GM18868 (cell line): ENCODE data around the gene IQSEC1.

Source experiments
- ATAC-seq: cut with Tn5 transposase; IDR thresholded peaks from one replicate; pipeline ENCODE4 v1.9.1; 2021; ENCODE audit warnings: mild to moderate bottlenecking, moderate library complexity; ENCODE audit not compliant: unreplicated experiment

Gene IQSEC1

GRCh38 chr3:12922306-12922705 is 150.9 kb downstream of the IQSEC1 start:
- ATAC-seq = no peak

DNA sequence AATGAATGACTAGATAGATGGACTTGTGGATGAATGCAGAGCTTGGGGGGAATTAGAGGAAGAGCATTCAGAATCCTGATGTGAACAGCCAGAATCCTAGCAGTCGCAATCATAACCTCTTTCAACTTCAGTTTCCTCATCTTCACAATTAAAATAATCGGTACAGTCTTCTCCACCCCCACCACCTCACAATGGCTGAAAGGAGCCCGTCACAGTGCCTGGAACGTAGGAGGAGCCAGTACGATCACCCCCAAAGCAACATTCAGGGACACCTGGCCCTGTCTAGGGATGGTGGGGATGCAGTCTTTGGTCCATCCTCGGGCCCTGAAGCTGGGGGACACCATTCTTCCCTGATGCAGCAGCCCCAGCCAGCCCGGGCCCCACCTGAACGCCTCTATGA is 151.5 kb downstream of the IQSEC1 start:
- ATAC-seq = no peak

- no peak for ATAC-seq
Measured at GRCh38 chr3:12920967-12921366, 152.3 kb downstream of the IQSEC1 start.

DNA sequence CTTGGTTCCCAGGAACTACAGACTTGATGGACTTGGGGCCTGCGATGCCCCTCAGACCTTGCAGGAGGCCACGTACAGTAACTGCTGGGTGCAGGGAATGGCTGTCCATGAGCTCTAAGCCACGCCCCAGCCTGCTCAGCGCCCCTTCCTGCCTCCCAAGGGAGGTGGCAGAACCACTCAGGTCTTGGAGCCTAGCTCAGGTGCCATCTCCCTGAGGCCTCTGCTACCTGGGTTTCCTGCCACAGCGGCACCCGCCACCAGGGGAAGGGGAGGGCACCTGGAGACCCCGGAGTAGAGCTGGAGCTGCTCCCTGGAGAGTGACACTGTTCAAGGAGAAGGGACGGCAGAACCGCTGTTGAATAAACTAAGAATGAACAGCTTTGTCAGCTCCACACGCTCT is 154.0 kb downstream of the IQSEC1 start:
- ATAC-seq = no peak

- no peak for ATAC-seq
Measured at GRCh38 chr3:12918231-12918630, 155.0 kb downstream of the IQSEC1 start.

DNA sequence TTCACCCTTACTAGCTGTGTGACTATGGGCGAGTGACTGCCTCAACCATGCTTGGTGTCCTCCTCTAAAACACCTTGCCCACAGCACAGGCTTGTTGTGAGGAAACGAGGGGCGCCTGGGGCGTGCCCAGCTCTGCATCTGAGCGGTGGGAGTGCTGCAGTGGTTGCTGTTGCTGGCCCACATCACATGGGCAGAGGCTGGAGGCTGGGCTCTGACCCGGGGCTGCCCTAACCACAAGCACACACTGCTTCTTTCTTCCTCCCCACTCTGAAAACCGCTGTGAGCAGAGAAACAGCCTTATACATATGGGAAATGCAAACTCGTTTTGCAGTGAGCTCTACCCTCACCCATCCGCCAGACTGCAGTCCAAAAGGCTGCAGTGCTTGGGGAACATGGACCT is 157.1 kb downstream of the IQSEC1 start:
- no peak for ATAC-seq

DNA sequence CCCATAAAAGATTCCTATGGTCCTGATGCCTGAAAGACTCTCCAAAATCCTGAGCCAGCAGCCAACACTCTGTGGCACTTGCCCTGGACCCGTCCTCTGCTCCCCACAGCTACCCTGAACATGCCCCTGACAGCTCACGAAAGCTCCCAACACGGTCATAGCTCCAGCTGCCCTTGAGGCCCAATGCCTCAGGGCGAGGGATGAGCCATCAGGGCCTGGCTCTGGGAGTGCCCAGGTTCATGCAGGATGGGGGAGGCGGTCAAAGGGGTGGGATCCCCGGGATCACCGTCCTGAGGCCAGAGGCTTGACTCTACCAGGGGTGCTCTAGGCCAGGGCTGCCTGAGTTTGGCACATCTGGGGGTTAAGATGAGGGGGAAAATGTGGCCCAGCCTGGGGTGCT is 159.1 kb downstream of the IQSEC1 start:
- no peak for ATAC-seq

GRCh38 chr3:12911881-12912415 is 161.3 kb downstream of the IQSEC1 start:
- ATAC-seq = no peak

- no peak for ATAC-seq
Measured at GRCh38 chr3:12910356-12911099, 162.7 kb downstream of the IQSEC1 start.

DNA sequence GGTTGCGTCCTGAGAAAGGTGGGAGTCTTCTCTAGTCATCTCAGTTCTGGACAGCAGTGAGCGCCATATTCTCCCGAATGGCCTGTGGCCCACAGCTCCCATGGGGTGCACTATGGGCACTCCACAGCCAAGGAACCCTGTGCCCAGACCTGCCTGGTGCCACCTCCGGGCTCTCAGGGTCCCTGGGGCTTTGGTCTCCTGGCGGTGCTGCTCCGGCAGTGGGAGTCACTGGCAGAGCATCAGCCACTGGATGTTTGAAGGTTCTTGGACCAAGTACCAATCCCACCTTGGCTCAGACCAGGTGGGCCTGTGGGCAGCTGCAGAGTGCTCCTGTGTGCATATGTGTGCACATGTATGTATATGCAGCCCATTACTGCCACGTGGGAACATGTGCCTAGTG is 163.5 kb downstream of the IQSEC1 start:
- no peak for ATAC-seq

DNA sequence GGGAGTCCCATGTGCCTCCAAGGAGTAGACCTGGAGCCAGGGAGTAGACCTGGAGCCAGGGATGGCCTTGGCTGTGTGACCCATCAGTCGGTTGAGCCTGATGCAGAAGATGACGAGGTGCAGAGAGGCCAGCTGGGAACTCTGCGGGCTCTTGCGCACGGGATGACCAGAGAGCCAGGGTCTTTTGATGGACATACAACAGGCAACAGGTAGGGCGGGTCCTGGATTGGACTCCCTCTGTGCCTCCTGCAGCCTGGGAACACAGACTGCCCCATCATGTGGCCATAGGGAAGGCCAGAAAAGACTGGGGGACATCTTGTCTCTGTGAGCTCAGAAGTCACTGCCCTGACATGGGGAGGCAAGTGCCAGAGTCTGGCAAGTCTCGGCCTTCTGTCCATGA is 164.4 kb downstream of the IQSEC1 start:
- no peak for ATAC-seq

DNA sequence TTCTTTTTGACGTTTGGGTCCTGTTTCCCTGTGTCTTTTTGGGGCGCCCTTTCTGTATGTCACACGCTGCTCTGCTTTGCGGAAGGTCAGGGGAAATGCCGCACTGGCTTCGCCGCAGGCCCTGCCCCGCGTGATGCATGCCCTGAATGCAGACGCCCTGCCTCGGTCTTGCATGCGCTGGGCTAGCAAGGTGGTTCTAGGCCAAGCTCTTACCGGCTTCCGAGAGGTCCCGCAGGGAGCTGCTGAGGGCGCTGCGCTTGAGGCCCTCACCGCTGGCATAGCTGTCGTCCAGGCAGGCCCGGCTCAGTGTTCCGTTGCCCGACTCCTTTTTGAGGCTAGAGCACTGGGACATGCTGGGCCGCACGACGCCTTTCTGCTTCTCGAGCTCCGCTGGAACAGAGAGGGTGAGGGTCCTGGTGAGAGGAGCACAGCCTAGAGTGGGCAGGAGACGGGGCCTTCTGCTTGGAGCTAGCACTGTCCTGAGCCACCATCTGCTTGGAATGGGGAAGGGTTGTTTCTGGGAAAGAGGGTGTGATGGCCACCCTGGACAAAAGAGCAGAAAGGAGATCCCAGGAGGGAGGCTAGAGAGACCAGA is 165.0 kb downstream of the IQSEC1 start:
- ATAC-seq = no peak

- ATAC-seq = no peak
Measured at GRCh38 chr3:12907729-12908128, 165.5 kb downstream of the IQSEC1 start.

- ATAC-seq = no peak
Measured at GRCh38 chr3:12907296-12907695, 165.9 kb downstream of the IQSEC1 start.

DNA sequence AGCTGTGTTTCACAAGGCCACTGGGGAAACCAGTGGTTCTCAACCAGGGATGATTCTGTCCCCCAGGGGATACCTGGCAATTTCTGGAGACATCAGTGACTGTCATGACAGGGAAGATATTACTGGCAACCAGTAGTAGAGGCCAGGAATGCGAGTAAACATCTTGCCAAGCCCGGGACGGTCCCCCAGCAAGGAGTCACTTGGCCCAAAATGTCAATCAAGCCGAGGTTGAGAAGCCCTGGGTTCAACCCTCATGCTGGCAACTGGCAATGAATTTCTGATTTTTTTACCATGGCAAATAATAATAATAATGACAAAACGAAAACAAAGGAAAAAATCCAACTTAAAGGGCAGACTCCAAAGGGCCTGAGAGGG is 166.3 kb downstream of the IQSEC1 start:
- no peak for ATAC-seq

GRCh38 chr3:12906141-12906915 is 166.9 kb downstream of the IQSEC1 start:
- ATAC-seq = no peak

DNA sequence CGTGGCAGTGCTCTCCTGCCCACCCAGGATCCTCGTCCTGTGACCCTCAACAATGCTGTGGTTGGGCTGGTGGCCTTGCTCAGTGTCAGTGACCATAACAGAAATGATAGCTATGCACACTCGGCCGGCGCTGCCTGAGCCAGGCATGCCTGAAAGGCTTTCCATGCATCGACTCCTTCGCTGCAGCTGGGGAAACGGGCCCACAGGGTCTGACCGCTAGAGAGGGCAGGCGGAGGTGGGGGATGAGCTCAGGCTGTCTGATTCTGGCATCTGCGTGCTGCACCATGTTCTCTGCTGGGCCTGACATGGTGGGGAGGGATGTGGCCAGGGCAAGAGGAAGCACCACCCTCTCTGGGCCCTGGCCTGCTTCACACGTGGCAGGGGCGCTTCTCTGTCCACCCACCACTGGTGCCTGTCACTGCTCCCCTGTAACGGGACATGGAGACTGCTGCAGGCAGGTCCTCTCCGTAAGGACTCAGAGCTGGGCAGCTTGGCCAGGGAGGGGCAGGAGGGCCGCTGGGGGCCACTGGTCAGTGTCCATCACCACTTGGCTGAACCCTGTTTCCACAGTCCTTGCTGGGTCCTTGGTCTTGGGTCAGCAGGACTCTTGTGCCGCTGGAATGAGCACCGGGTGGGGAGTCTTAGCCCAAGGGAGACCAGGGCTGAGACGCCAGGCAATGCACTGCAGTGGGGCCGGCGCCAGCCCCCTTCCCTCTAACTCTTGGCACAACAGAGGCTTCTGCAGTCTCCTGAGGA is 167.7 kb downstream of the IQSEC1 start:
- no peak for ATAC-seq

DNA sequence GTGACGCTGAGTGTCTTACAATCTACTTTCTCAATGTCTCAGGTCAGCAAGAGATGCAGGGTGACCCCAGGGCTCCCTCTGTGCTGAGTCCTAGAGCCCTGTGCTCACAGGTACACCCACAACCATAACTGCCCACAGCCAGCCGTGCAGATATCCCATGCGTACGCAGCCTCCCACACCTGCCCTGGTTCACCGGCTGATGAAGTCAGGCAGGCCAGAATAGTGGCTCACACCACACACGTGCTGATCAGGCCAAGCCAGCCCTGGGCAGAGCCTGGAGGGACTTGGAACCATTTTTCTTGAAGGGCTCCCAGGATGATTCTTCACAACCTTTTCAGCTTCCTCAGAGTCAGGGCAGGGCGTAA is 168.3 kb downstream of the IQSEC1 start:
- no peak for ATAC-seq

DNA sequence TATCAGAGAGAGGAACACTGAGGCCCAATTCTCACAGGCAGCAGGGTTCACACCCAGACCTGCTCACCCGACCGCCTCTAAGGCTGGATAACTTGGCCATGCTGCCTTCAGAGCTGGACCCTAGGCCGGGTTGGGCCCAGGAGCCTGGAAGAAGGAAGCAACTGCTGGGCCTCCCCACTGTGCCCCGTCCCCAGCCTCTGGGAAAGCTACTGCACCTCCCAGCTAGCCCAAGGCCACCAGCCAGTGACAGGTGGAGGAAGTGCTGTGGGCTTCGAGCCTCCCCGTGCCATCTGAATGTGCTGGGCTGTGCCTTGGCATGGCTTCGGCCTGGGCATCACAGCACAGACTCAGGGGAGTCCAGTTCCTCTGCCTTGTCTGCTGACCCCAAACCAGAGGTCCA is 169.3 kb downstream of the IQSEC1 start:
- no peak for ATAC-seq

- ATAC-seq = no peak
Measured at GRCh38 chr3:12903000-12903800, 170.0 kb downstream of the IQSEC1 start.
